ENCODE results near the gene SACM1L.
"Not testable (repeated sequence)": the region's sequence is repeated elsewhere in the genome, so short reads cannot be mapped to it uniquely, and the experiment has no call there.

SACM1L gene

GRCh38 chr3:45746777-45747622, 57.8 kb downstream of the SACM1L start:
- Histone ChIP-seq H3K27ac (replicated peaks; ENCODE audit: low read length) (no peak overlapping the region), H3K36me3 (replicated peaks in 1 of 2; ENCODE audit: control insufficient read depth in 2 of 2, insufficient read depth in 2 of 2, low read length in 2 of 2) (peaks cover 14 to 57% of the 10 kb centered on the region in 2 donors), H4K8ac (ENCODE audit: low read depth, low read length) (no peak overlapping the region), H3K14ac (ENCODE audit: low read length) (no peak overlapping the region), H3K79me1 (ENCODE audit: low read depth, low read length) (no peaks in the 10 kb centered on the region), H3K9me3 (replicated peaks in 1 of 2; ENCODE audit: control insufficient read depth in 2 of 2, insufficient read depth in 1 of 2, low read depth in 1 of 2, low read length in 2 of 2) (no peaks in the 10 kb centered on the region), H2BK5ac (ENCODE audit: low read length) (peak overlapping the region; percentile 33), H3K4ac (ENCODE audit: low read length) (no peak overlapping the region), H3K4me1 (ENCODE audit: control insufficient read depth in 2 of 2, insufficient read depth in 1 of 2, low read depth in 1 of 2, low read length in 2 of 2) (no peaks in the 10 kb centered on the region), H3K4me3 (ENCODE audit: low read length in 2 of 2) (no peak overlapping the region), H3K27me3 (ENCODE audit: control insufficient read depth in 3 of 3, insufficient read depth in 3 of 3, low read depth in 1 of 3, low read length in 3 of 3) (no peaks in the 10 kb centered on the region), H3K23ac (ENCODE audit: low read depth, low read length, poor library complexity) (peak overlapping the region; percentile 69), H3K18ac (ENCODE audit: low read length) (peak overlapping the region; percentile 73), H4K91ac (ENCODE audit: low read depth, low read length, poor library complexity) (no peak overlapping the region), H2BK15ac (ENCODE audit: low read length) (no peak overlapping the region), H2AK5ac (ENCODE audit: low read depth, low read length) (no peak overlapping the region), H2BK12ac (ENCODE audit: low read length) (no peak overlapping the region), H2AFZ (ENCODE audit: low read length) (no peak overlapping the region), H3K9ac (ENCODE audit: low read depth, low read length, poor library complexity) (no peak overlapping the region), H2BK120ac (ENCODE audit: low read depth, low read length) (no peak overlapping the region), H3K4me2 (ENCODE audit: insufficient read depth, low read length, poor library complexity, severe bottlenecking) (no peak overlapping the region)
- WGBS, 2 donors (ENCODE audit: extremely low coverage in 2 of 2, insufficient read length in 2 of 2, insufficient replicate concordance in 1 of 2), result no CpG with 5 or more reads among the region's 18 CpGs
- no peak for DNase-seq (ENCODE audit: low spot score)

GRCh38 chr3:45748068-45748467, 58.9 kb downstream of the SACM1L start:
- Histone ChIP-seq H3K9me3 (replicated peaks in 1 of 2; ENCODE audit: control insufficient read depth in 2 of 2, insufficient read depth in 1 of 2, low read depth in 1 of 2, low read length in 2 of 2) (no peaks in the 10 kb centered on the region), H2BK12ac (ENCODE audit: low read length) (no peak overlapping the region), H3K27ac (replicated peaks; ENCODE audit: low read length) (no peak overlapping the region), H2BK15ac (ENCODE audit: low read length) (no peak overlapping the region), H3K79me1 (ENCODE audit: low read depth, low read length) (no peaks in the 10 kb centered on the region), H3K36me3 (replicated peaks in 1 of 2; ENCODE audit: control insufficient read depth in 2 of 2, insufficient read depth in 2 of 2, low read length in 2 of 2) (peaks cover 12 to 48% of the 10 kb centered on the region in 2 donors), H2AFZ (ENCODE audit: low read length) (no peak overlapping the region), H2BK5ac (ENCODE audit: low read length) (no peak overlapping the region), H3K18ac (ENCODE audit: low read length) (no peak overlapping the region), H3K4me3 (ENCODE audit: low read length in 2 of 2) (no peak overlapping the region), H2AK5ac (ENCODE audit: low read depth, low read length) (no peak overlapping the region), H2BK120ac (ENCODE audit: low read depth, low read length) (no peak overlapping the region), H4K91ac (ENCODE audit: low read depth, low read length, poor library complexity) (no peak overlapping the region), H3K9ac (ENCODE audit: low read depth, low read length, poor library complexity) (no peak overlapping the region), H3K4me1 (ENCODE audit: control insufficient read depth in 2 of 2, insufficient read depth in 1 of 2, low read depth in 1 of 2, low read length in 2 of 2) (no peaks in the 10 kb centered on the region), H3K27me3 (ENCODE audit: control insufficient read depth in 3 of 3, insufficient read depth in 3 of 3, low read depth in 1 of 3, low read length in 3 of 3) (no peaks in the 10 kb centered on the region), H3K4ac (ENCODE audit: low read length) (no peak overlapping the region), H3K23ac (ENCODE audit: low read depth, low read length, poor library complexity) (no peak overlapping the region), H3K4me2 (ENCODE audit: insufficient read depth, low read length, poor library complexity, severe bottlenecking) (no peak overlapping the region), H3K14ac (ENCODE audit: low read length) (no peak overlapping the region), H4K8ac (ENCODE audit: low read depth, low read length) (no peak overlapping the region)
- no peak for DNase-seq (ENCODE audit: low spot score)
- WGBS, 2 donors (ENCODE audit: extremely low coverage in 2 of 2, insufficient read length in 2 of 2, insufficient replicate concordance in 1 of 2), result no CpG with 5 or more reads among the region's 8 CpGs

DNA sequence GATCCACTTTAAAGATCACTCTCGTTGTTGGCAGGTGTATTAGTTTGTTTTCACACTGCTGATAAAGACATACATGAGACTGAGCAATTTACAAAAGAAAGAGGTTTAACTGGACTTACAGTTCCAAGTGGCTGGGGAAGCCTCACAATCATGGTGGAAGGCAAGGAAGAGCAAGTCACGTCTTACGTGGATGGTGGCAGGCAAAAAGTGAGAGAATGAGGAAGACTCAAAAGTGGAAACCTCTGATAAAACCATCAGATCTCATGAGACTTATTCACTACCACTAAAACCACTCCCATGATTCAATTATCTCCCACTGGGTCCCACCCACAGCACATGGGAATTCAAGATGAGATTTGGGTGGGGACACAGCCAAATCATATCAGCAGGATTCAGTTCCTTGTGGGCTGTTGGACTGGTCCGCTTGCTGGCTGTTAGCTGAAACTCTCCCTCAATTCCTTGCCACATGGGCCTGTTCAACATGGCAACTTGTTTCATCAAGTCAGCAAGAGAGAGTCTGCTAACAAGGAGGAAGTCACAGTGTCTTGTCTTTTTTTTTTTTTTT, 59.9 kb downstream of the SACM1L start:
- not testable (repeated sequence) for H2BK12ac ChIP-seq (ENCODE audit: low read length)
- WGBS, 2 donors (ENCODE audit: extremely low coverage in 2 of 2, insufficient read length in 2 of 2, insufficient replicate concordance in 1 of 2), result no CpG with 5 or more reads among the region's 4 CpGs

GRCh38 chr3:45749880-45750279, 60.7 kb downstream of the SACM1L start:
- no peak overlapping the region for H2BK120ac ChIP-seq (ENCODE audit: low read depth, low read length)
- H2BK12ac ChIP-seq (ENCODE audit: low read length), result no peak overlapping the region
- H3K27ac ChIP-seq (replicated peaks; ENCODE audit: low read length), result no peak overlapping the region
- H3K27me3 ChIP-seq (ENCODE audit: control insufficient read depth in 3 of 3, insufficient read depth in 3 of 3, low read depth in 1 of 3, low read length in 3 of 3), result no peaks in the 10 kb centered on the region
- no peak overlapping the region for H3K14ac ChIP-seq (ENCODE audit: low read length)
- H2BK15ac ChIP-seq (ENCODE audit: low read length), result no peak overlapping the region
- H3K23ac ChIP-seq (ENCODE audit: low read depth, low read length, poor library complexity), result peak overlapping the region; percentile 23
- H2AK5ac ChIP-seq (ENCODE audit: low read depth, low read length), result no peak overlapping the region
- no CpG with 5 or more reads among the region's 4 CpGs for WGBS, 2 donors (ENCODE audit: extremely low coverage in 2 of 2, insufficient read length in 2 of 2, insufficient replicate concordance in 1 of 2)
- H4K8ac ChIP-seq (ENCODE audit: low read depth, low read length), result no peak overlapping the region
- no peaks in the 10 kb centered on the region for H3K9me3 ChIP-seq (replicated peaks in 1 of 2; ENCODE audit: control insufficient read depth in 2 of 2, insufficient read depth in 1 of 2, low read depth in 1 of 2, low read length in 2 of 2)
- no peaks in the 10 kb centered on the region for H3K4me1 ChIP-seq (ENCODE audit: control insufficient read depth in 2 of 2, insufficient read depth in 1 of 2, low read depth in 1 of 2, low read length in 2 of 2)
- no peak overlapping the region for H3K4me3 ChIP-seq (ENCODE audit: low read length in 2 of 2)
- no peak overlapping the region for H3K18ac ChIP-seq (ENCODE audit: low read length)
- H3K4me2 ChIP-seq (ENCODE audit: insufficient read depth, low read length, poor library complexity, severe bottlenecking), result no peak overlapping the region
- DNase-seq (ENCODE audit: low spot score), result no peak
- H3K4ac ChIP-seq (ENCODE audit: low read length), result no peak overlapping the region
- H3K79me1 ChIP-seq (ENCODE audit: low read depth, low read length), result no peaks in the 10 kb centered on the region
- H2BK5ac ChIP-seq (ENCODE audit: low read length), result no peak overlapping the region
- H2AFZ ChIP-seq (ENCODE audit: low read length), result no peak overlapping the region
- H4K91ac ChIP-seq (ENCODE audit: low read depth, low read length, poor library complexity), result no peak overlapping the region
- H3K9ac ChIP-seq (ENCODE audit: low read depth, low read length, poor library complexity), result no peak overlapping the region
- peaks cover 8 to 30% of the 10 kb centered on the region in 2 donors for H3K36me3 ChIP-seq (replicated peaks in 1 of 2; ENCODE audit: control insufficient read depth in 2 of 2, insufficient read depth in 2 of 2, low read length in 2 of 2)

More for the DNA sequence above, 59.9 kb downstream of the SACM1L start:
- not testable (repeated sequence) for DNase-seq (ENCODE audit: low spot score); H3K4ac ChIP-seq (ENCODE audit: low read length); H3K79me1 ChIP-seq (ENCODE audit: low read depth, low read length); H2AFZ ChIP-seq (ENCODE audit: low read length); H3K14ac ChIP-seq (ENCODE audit: low read length); H3K27me3 ChIP-seq (ENCODE audit: control insufficient read depth in 3 of 3, insufficient read depth in 3 of 3, low read depth in 1 of 3, low read length in 3 of 3); H3K27ac ChIP-seq (replicated peaks; ENCODE audit: low read length); H4K8ac ChIP-seq (ENCODE audit: low read depth, low read length); H2AK5ac ChIP-seq (ENCODE audit: low read depth, low read length); H2BK15ac ChIP-seq (ENCODE audit: low read length); H3K4me1 ChIP-seq (ENCODE audit: control insufficient read depth in 2 of 2, insufficient read depth in 1 of 2, low read depth in 1 of 2, low read length in 2 of 2); H3K9ac ChIP-seq (ENCODE audit: low read depth, low read length, poor library complexity); H3K18ac ChIP-seq (ENCODE audit: low read length); H2BK5ac ChIP-seq (ENCODE audit: low read length); H3K4me3 ChIP-seq (ENCODE audit: low read length in 2 of 2); H3K9me3 ChIP-seq (replicated peaks in 1 of 2; ENCODE audit: control insufficient read depth in 2 of 2, insufficient read depth in 1 of 2, low read depth in 1 of 2, low read length in 2 of 2); H2BK120ac ChIP-seq (ENCODE audit: low read depth, low read length); H4K91ac ChIP-seq (ENCODE audit: low read depth, low read length, poor library complexity); H3K23ac ChIP-seq (ENCODE audit: low read depth, low read length, poor library complexity); H3K4me2 ChIP-seq (ENCODE audit: insufficient read depth, low read length, poor library complexity, severe bottlenecking)
- H3K36me3 ChIP-seq (replicated peaks in 1 of 2; ENCODE audit: control insufficient read depth in 2 of 2, insufficient read depth in 2 of 2, low read length in 2 of 2), result peaks cover 10 to 38% of the 10 kb centered on the region in 2 donors

Measured in neuronal stem cell (in vitro differentiated cells).